ENCODE data around the gene NEFH.

DNA sequence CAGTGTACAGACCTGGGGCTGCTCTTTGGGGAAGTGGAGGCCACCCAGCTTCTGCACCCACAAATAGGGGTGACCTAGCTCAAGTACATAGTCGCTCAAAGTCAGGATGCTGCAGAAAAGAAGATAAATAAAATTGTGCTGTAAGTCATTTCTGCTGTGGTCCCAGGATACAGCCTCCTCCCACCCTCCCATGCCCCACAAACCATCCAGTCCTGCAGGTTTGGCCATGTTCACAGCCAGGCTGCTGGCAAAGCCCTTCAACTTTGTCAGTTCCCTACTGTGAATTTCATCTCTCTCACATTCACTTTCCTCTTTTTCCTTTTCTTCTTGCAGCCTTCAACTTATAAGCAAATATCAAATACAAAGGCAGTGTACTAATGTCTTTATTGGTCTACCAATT is 40.0 kb downstream of the NEFH start:
- TF ChIP-seq, protein P1, sequence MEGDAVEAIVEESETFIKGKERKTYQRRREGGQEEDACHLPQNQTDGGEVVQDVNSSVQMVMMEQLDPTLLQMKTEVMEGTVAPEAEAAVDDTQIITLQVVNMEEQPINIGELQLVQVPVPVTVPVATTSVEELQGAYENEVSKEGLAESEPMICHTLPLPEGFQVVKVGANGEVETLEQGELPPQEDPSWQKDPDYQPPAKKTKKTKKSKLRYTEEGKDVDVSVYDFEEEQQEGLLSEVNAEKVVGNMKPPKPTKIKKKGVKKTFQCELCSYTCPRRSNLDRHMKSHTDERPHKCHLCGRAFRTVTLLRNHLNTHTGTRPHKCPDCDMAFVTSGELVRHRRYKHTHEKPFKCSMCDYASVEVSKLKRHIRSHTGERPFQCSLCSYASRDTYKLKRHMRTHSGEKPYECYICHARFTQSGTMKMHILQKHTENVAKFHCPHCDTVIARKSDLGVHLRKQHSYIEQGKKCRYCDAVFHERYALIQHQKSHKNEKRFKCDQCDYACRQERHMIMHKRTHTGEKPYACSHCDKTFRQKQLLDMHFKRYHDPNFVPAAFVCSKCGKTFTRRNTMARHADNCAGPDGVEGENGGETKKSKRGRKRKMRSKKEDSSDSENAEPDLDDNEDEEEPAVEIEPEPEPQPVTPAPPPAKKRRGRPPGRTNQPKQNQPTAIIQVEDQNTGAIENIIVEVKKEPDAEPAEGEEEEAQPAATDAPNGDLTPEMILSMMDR (IDR thresholded peaks at IDR 0.05; ENCODE audit: low read length): no peak
- TF ChIP-seq EZH2 (IDR thresholded peaks at IDR 0.05; ENCODE audit: borderline replicate concordance, low read length): no peak

All from OCI-LY1 (cell line).